Activated T-cell treated with anti-CD3 and anti-CD28 coated beads for 24 hours (primary cell): ENCODE results near the gene ZNF354B.

Experiments
- DNase-seq: peaks from one replicate; pipeline ENCODE4 v3.0.0-alpha.2; 2020; ENCODE audit warnings: low read depth

The ZNF354B gene

DNA sequence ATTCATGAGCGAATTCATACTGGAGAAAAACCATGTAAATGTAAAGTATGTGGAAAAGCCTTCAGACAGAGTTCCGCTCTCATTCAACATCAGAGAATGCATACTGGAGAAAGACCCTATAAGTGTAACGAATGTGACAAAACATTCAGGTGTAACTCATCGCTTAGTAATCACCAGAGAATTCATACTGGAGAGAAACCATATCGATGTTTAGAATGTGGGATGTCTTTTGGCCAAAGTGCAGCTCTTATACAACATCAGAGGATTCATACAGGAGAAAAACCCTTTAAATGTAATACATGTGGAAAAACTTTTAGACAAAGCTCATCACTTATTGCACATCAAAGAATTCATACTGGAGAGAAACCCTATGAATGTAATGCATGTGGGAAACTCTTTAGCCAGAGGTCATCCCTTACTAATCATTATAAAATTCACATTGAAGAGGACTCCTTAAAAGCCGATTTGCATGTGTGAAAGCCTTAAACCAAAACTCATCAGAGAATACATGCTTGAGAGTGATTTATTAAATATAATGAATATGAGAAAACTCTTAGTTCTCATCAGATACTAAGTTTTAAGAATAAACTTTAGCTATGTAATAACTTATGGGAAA, 24.2 kb downstream of the ZNF354B start:
- no peak for DNase-seq

DNA sequence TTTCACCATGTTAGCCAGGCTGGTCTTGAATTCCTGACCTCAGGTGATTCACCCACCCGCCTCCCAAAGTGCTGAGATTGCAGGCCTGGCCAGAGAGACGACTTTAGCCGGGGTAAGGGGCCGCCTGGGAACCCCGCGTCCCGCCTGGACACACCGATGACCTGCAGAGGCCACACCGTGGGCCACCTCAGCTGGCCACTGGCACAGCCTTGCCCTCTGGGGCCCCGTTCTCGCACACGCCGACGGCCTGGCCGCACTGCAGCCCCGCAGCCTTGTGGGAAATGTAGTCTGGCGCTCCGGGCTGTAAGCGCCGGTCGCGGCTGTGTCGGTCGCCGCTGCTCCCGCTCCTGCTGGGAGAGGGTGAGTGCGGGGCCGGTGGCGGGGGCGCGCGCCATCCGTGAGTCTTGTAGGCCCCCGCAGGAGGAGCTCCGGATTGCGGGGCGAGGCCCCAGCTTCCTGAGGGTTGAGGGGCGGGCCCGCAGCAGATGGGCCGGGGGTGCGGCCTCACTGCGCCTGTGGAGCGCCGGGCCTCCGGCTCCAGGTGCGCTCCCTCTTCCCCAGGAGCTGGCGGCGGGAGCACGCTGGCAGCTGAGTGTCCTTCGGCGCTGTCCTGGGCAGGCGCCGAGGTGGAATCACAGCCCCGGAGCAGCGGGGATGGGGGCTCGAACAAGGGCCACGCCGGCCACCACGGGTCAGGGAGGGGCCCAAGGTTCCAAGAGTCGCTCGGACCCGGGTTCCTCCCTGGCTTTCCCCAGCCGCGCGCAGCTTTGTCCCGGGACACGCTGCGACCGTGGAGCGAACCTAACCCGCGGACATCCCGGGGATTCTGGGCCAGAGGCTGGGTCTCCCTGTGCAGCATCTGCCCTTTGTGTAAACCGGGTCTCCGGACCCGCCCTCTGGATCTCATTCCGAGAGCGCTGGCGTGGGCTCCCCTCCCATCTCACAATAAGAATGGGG, 36.1 kb downstream of the ZNF354B start, which contains the start of gene ZFP2:
Gene ZFP2, plus strand, starts transcription at position 299 of the 957 bp plus-strand sequence. CDS start 35,401 bp downstream, outside the sequence.
- peak; percentile 0 for DNase-seq

DNA sequence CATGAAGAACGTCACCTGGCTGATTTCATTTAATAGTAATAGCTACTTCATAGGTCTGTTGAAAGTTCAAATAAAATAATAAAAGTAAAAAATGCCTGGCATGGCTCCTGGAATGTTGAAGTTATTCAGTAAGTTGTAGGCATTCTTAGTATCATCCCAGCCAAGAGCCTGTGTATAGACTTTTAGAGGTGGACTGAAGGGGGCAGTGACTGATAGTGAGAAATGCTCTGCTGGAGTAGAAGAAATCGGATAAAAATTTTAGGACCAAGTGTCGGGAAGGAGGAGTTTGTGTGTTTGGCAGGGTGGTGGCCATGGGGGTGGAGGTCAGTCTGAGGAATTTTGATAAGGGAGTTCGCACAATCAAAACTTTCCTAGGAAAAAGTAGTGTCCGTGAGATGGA, 39.5 kb downstream of the ZNF354B start:
- no peak for DNase-seq

DNA sequence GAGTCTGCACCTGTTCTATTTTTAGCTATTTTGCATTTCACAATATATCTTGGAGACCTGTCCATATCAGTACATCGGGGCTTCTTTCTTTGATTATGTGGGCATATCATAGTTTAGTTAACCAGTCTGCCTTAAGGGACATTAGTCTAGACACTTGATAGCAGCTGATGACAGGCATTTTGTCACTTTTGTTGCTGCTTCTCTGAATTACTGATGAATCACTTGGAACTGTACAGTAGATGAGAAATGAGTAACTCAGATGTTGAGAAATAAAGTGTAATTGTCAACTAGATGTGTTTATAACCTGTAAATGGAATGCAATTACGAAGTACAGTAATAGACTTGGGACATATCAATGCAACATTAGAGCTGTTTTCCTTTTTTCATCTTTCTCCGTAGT, 43.1 kb downstream of the ZNF354B start:
- DNase-seq: no peak

DNA sequence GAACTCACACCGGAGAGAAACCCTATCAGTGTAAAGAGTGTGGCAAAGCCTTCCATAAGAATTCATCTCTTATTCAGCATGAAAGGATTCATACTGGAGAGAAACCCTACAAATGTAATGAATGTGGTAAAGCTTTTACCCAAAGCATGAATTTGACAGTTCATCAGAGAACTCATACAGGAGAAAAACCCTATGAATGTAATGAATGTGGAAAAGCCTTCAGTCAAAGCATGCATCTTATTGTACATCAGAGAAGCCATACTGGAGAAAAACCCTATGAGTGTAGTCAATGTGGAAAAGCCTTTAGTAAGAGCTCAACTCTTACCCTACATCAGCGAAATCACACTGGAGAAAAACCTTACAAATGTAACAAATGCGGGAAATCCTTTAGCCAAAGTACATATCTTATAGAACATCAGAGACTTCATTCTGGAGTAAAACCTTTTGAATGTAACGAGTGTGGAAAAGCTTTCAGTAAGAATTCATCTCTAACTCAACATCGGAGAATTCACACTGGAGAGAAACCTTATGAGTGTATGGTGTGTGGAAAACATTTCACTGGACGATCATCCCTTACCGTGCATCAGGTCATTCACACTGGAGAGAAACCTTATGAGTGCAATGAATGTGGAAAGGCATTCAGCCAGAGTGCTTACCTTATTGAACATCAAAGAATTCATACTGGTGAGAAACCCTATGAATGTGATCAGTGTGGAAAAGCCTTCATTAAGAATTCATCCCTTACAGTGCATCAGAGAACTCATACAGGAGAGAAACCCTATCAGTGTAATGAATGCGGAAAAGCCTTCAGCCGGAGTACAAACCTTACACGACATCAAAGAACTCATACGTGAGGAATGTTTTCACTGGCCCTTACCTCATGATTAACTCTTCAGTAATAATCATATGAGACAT, 72.3 kb downstream of the ZNF354B start:
- DNase-seq: no peak
